NCI-H187 (cell line): ENCODE measurements around the gene LARP1.

Experiments used
- DNase-seq, 2 experiments: peaks; one replicate each; lab custom pipeline; 2025; lab: John Stamatoyannopoulos, UW

The LARP1 gene

GRCh38 chr5:154858972-154859871 is 104.0 kb downstream of the LARP1 start:
- no peak for DNase-seq

- no peak for DNase-seq
Observed at GRCh38 chr5:154860123-154860522, 104.9 kb downstream of the LARP1 start.

GRCh38 chr5:154860765-154861164 is 105.6 kb downstream of the LARP1 start:
- no peak for DNase-seq

- DNase-seq = no peak
Observed at GRCh38 chr5:154861946-154862345, 106.8 kb downstream of the LARP1 start.

GRCh38 chr5:154862766-154863165 is 107.6 kb downstream of the LARP1 start:
- no peak for DNase-seq

GRCh38 chr5:154863291-154864080 is 108.3 kb downstream of the LARP1 start:
- DNase-seq = no peak

- no peak for DNase-seq
Observed at GRCh38 chr5:154865466-154866184, 110.4 kb downstream of the LARP1 start.

GRCh38 chr5:154866841-154867240 is 111.7 kb downstream of the LARP1 start:
- no peak for DNase-seq
